Measurements from ENCODE around the gene TMEFF1.

The TMEFF1 gene

GRCh38 chr9:100448266-100448665 lies 24.7 kb upstream of the TMEFF1 start:
- DNase-seq = no peak

GRCh38 chr9:100449420-100449819 lies 23.5 kb upstream of the TMEFF1 start:
- DNase-seq = no peak

DNA sequence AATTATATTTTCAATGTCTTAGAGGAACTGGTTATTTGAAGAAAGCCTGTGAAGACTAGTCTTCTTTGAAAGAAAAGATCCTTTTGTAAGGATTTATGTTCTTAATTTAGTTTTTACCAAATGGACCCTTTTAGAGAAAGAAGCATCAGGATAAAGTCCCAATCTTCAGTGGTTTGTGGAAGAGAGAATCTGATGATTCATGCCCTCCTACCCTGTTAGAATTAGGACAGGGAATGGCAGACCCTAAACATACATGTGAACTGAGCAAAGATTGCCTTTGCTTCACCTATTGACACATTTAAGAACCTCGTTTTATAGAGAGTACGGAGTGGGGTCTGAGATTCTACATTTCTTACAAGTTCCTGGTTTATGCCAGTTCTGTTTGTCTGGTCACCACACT lies 20.1 kb upstream of the TMEFF1 start:
- DNase-seq = no peak

GRCh38 chr9:100455470-100455869 lies 17.5 kb upstream of the TMEFF1 start:
- no peak for DNase-seq

- no peak for DNase-seq
These were observed 15.4 kb upstream of the TMEFF1 start for GRCh38 chr9:100457517-100457916.

GRCh38 chr9:100459963-100460362 lies 13.0 kb upstream of the TMEFF1 start:
- DNase-seq = no peak

DNA sequence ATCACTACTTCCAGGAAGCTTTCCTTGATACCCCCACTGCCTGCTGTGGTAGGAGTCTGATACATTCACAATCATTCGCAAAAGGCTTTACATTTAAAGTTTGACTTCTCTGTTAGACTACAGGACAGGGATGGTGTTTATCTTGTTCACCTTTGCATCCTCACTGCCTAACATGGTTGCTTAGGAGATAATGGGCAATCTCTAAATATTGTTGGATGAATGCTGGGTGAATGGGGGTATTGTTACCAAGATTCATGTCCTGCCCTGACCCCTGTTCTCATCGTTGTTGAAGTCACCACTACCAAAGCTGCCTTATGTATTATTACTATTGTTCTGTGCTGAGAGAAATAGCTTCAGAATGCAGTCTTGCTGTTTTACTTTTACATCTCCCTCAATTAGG lies 7.7 kb upstream of the TMEFF1 start:
- no peak for DNase-seq

GRCh38 chr9:100465761-100466160 lies 7.2 kb upstream of the TMEFF1 start:
- DNase-seq = no peak

GRCh38 chr9:100466171-100466828 lies 6.6 kb upstream of the TMEFF1 start:
- no peak for DNase-seq

GRCh38 chr9:100466829-100467221 lies 6.1 kb upstream of the TMEFF1 start:
- no peak for DNase-seq

DNA sequence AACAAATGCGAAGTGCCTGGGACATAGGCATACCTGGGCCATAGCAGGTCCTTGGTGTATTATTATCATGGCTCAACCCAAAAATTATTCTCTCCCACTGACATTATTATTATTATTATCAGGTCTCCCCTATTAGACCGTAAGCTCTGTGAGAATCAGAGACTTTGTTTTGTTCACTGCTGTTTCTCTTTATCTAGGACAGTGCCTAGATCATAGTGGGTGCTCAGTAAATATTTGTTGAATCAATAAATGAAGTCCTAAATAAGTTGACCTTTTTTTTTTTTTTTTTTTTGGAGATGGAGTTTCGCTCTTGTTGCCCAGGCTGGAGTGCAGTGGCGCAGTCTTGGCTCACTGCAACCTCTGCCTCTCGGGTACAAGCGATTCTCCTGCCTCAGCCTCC lies 4.9 kb upstream of the TMEFF1 start:
- no peak for DNase-seq

DNA sequence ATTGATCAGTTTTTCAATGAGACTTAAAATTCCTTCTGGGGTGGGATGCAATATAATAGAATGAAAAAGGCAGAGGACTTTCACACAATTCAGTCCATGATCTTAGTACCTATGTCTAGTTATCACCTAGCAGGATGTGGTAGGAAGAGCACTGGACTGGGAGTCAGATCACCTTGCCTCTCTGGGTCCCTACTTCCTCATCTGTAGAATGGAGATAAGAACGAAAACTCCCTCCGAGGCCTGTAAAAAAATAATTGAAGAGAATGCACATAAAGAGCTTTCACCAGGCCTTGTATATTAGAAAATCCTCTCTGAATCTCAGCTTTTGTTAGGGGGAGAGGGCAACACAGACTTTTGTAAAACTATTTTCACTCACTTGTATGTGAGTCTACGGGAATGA lies 681 bp upstream of the TMEFF1 start:
- no peak for DNase-seq

DNA sequence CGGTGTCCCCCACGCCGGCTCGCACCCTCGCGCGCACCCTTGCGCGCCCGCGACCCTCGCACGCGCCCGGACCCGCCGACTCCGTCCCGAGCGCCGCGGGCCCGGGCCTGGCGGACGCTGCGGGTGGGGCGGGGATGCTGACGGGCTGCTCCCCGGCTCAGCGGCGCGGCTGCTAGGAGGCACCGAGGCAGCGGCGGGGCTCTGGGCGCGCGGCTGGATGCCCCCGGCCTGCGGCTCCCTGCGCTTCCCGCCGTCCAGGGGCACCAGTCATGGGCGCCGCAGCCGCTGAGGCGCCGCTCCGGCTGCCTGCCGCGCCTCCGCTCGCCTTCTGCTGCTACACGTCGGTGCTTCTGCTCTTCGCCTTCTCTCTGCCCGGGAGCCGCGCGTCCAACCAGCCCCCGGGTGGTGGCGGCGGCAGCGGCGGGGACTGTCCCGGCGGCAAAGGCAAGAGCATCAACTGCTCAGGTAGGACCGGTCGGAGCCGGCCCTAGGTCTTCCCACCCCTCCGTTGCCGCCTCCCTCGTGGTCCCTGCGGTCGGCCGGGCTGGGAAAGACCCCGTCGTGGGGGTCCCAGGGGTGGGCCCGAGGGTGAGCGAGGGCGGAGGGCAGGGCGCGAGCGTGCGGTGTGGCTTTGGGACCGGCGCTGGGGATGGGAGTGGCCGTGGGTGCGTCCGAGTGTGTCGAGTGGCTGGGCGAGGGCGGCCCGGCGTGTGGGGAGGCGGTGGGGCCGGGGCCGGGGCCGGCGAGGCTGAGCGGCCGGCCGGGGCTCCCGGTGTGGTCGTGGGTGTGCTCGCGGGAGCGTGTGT lies 530 bp downstream of the TMEFF1 start:
- no peak for DNase-seq

DNA sequence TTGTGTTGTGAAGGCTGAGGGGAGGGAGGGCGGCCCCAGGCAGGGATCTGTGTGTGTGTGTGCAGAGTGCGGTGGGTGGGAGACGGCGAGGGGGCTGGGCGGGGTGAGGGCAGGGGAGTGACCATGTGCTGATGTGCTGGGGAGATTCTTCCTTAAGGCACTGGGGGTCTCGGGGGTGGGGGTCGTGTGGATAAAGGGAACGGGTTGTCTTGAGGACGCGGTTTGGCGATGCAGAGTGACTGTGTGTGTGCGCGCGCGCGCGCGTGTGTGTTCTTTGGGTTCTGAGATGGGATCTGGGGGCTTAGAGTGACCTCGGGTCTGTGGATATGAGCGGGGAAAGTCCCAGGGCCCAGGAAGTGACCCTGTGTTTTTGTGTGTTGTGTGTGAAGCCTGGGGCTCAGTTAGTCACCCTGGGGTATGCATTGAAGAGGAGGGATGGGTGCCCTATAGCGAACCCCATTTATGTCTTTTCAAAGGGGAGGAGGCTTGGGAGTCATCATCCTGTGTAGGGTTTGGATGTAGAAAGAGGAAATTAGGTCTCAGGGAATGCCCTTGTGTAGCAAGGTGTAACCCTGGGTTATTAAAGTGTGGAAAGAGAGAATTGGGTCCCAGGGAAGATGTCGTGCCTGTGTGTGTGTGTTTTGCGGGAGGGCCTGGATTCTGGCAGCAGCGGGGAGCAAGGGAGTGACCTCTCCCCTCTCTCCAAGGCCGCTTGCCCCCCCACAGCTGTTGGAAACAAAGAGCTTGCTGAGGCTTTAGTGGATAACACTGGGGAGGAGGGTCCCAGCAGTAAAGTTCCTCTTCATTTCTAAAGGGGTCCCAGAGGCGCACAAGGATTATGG lies 1.4 kb downstream of the TMEFF1 start:
- no peak for DNase-seq

DNA sequence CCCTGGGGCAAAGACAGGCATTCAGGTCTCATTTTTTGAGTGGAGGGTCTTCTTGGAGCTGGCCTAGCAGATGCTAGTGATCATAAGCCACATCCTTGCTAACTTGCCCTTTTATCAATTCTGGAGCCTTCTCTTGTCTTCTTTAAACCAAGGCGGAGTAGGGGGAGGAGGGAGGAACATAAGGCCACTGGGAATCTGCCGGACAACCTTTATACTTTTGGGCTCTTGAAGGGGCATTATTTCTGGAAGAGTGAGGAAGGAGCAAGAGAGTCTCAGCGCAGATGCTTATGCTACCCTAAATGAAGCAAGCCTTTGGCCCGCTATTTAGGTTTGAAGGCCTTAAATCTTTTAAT lies 2.0 kb downstream of the TMEFF1 start:
- no peak for DNase-seq

DNA sequence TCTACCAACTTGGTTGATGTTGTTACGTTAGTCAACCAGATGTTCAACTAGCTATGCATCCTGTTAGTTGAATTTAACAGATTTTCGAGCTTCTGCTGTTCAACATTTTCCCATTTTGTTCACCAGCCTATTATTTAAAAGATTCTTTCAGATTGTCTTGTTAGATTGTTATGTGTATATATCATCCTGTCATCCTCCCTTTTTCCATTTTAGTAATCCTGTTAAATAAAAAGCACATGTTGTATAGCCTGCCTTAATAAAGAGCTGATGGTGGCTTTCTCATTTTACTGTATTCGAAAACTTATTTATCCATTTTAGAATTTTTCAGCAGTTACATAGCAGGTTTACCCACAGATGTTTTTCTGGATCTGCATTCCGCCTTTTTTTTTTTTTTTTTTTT lies 4.3 kb downstream of the TMEFF1 start:
- DNase-seq = no peak

- no peak for DNase-seq
These were observed 5.2 kb downstream of the TMEFF1 start for GRCh38 chr9:100478192-100478591.

GRCh38 chr9:100479820-100480219 lies 6.9 kb downstream of the TMEFF1 start:
- DNase-seq = no peak

DNA sequence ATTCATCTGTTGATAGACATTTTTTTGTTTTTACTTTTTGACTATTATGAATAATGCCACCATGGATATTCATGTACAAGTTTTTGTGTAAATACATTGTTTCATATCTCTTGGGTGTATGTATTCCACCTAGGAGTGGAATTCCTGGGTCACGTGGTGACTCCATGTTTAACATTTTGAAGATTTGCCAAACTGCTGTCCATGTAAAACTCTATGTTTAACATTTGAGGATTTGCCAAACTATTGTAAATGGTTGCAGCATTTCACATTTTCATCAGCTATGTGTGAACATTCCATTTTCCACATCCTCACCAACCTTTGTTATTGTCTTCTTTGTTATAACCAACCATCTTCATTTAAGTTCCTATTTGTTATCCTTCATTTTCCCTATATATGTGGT lies 12.2 kb downstream of the TMEFF1 start:
- DNase-seq = no peak

- DNase-seq = no peak
These were observed 13.7 kb downstream of the TMEFF1 start for GRCh38 chr9:100486479-100487176.

DNA sequence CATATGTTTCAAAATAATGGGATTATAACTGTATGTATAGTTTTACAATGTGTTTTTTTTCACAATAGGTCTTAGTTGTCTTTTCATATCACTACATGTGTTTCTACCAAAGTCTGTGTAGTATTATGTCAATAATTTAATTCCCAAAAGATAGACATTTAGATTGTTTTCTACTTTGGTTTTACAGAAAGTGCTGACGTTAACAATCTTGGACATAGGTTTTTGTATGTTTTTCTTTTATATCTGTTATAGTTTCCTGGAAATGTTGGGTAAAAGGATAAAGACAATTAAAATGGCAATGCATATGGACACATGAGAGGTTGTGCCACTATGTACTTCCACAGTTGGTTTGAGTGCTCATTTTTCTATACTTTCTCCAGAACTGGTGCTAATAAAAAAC lies 15.2 kb downstream of the TMEFF1 start:
- no peak for DNase-seq

DNA sequence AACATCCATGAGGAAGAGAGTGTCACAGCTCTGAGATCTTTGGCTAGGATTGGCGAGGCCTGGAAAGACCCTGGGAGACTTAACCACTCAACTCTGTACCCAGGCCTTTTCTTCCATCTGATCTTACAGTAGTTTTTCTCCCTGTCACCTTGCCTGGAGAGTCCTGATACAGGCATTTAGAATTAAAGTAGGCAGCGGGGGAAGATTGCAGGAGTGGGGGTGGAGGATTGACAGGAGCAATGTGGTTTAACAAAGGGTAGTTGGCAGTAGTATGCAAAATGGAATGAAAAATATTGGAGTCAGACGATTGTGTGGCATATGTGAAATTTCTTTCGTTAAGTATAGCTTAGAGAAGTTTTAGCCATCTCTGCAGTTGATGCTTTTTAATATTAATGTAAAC lies 16.9 kb downstream of the TMEFF1 start:
- no peak for DNase-seq

GRCh38 chr9:100492952-100493351 lies 20.0 kb downstream of the TMEFF1 start:
- no peak for DNase-seq

Data from NCI-H2029 treated with DMSO at 0.1 percent for 48 hours (cell line).